Measurements from ENCODE around the gene SSMEM1.
A peak's percentile ranks its signal among the peaks of the same experiment; 100 is the strongest.
"Not testable (repeated sequence)": the region's sequence is repeated elsewhere in the genome, so short reads cannot be mapped to it uniquely, and the experiment has no call there.

Gene SSMEM1

GRCh38 chr7:130207642-130208041 is at the start of gene SSMEM1:
Gene SSMEM1 (plus strand): TSS chr7:130207860. CDS start chr7:130207911, 51 bp downstream.
- DNase-seq (ENCODE audit: low read depth in 3 of 3): no peak

- DNase-seq (ENCODE audit: low read depth in 3 of 3): no peak
Measured at GRCh38 chr7:130160023-130160422, 47.6 kb upstream of the SSMEM1 start.

GRCh38 chr7:130160455-130160854 is 47.2 kb upstream of the SSMEM1 start:
- no peak for DNase-seq (ENCODE audit: low read depth in 3 of 3)

GRCh38 chr7:130162196-130162595 is 45.5 kb upstream of the SSMEM1 start:
- no peak for DNase-seq (ENCODE audit: low read depth in 3 of 3)

- DNase-seq (ENCODE audit: low read depth in 3 of 3): no peak
Measured at GRCh38 chr7:130174237-130174959, 33.3 kb upstream of the SSMEM1 start.

GRCh38 chr7:130178251-130178650 is 29.4 kb upstream of the SSMEM1 start:
- DNase-seq (ENCODE audit: low read depth in 3 of 3): no peak

- no peak for DNase-seq (ENCODE audit: low read depth in 3 of 3)
Measured at GRCh38 chr7:130179631-130180030, 28.0 kb upstream of the SSMEM1 start.

GRCh38 chr7:130180571-130181262 is 26.9 kb upstream of the SSMEM1 start:
- no peak for DNase-seq (ENCODE audit: low read depth in 3 of 3)

- DNase-seq (ENCODE audit: low read depth in 3 of 3): no peak
Measured at GRCh38 chr7:130181263-130181605, 26.4 kb upstream of the SSMEM1 start.

GRCh38 chr7:130182990-130183389 is 24.7 kb upstream of the SSMEM1 start:
- no peak for DNase-seq (ENCODE audit: low read depth in 3 of 3)

GRCh38 chr7:130184349-130184748 is 23.3 kb upstream of the SSMEM1 start:
- not testable (repeated sequence) for DNase-seq (ENCODE audit: low read depth in 3 of 3)

- no peak for DNase-seq (ENCODE audit: low read depth in 3 of 3)
Measured at GRCh38 chr7:130187360-130187759, 20.3 kb upstream of the SSMEM1 start.

GRCh38 chr7:130189343-130189742 is 18.3 kb upstream of the SSMEM1 start:
- DNase-seq (ENCODE audit: low read depth in 3 of 3): no peak

GRCh38 chr7:130191791-130192190 is 15.9 kb upstream of the SSMEM1 start:
- DNase-seq (ENCODE audit: low read depth in 3 of 3): no peak

GRCh38 chr7:130195396-130195795 is 12.3 kb upstream of the SSMEM1 start:
- DNase-seq (ENCODE audit: low read depth in 3 of 3): no peak

- no peak for DNase-seq (ENCODE audit: low read depth in 3 of 3)
Measured at GRCh38 chr7:130196476-130196875, 11.2 kb upstream of the SSMEM1 start.

- no peak for DNase-seq (ENCODE audit: low read depth in 3 of 3)
Measured at GRCh38 chr7:130197094-130197493, 10.6 kb upstream of the SSMEM1 start.

- DNase-seq (ENCODE audit: low read depth in 3 of 3): no peak
Measured at GRCh38 chr7:130201796-130202195, 5.9 kb upstream of the SSMEM1 start.

- DNase-seq (ENCODE audit: low read depth in 3 of 3): peak; percentile 79 to 90 (median 85)
Measured at GRCh38 chr7:130205084-130205947, 2.3 kb upstream of the SSMEM1 start, which contains the start of gene TMEM209. Gene TMEM209 (minus strand): TSS chr7:130205406. CDS start chr7:130205375, 31 bp downstream.

GRCh38 chr7:130207033-130207432 is 627 bp upstream of the SSMEM1 start:
- no peak for DNase-seq (ENCODE audit: low read depth in 3 of 3)

GRCh38 chr7:130208516-130208915 is 856 bp downstream of the SSMEM1 start:
- DNase-seq (ENCODE audit: low read depth in 3 of 3): no peak

GRCh38 chr7:130210181-130210935 is 2.7 kb downstream of the SSMEM1 start:
- DNase-seq (ENCODE audit: low read depth in 3 of 3): no peak
